Motor neuron (in vitro differentiated cells): Measurements from ENCODE around the gene SGMS2. TPM values are rescaled to one million over a fixed set of nuclear protein-coding genes. Genes with fewer than 3 reads are reported as not detected.
A peak's percentile ranks its signal among the peaks of the same experiment; 100 is the strongest.

Source experiments
- ATAC-seq, 8 experiments: fragments of 200-7000 bp; cut with Tn5 transposase; replicated peaks in 6 of 8; 2 replicates each; pipeline ENCODE4 v1.8.0; 2021; ENCODE audit warnings: mild to moderate bottlenecking in 8 of 8, moderate library complexity in 8 of 8
- H3K27ac ChIP-seq, 2 donors: fragments of 250-450 bp; sonication (Bioruptor Pico); 2 replicates each; pipeline ENCODE4 v1.9.0; 2021; ENCODE audit warnings: antibody characterized with exemption in 2 of 2, mild to moderate bottlenecking in 2 of 2, moderate library complexity in 1 of 2
- H3K4me1 ChIP-seq, 2 donors: fragments of 250-450 bp; sonication (Bioruptor Pico); replicated peaks in 1 of 2; 2 replicates each; pipeline ENCODE4 v1.6.1; 2021; ENCODE audit warnings: antibody characterized with exemption in 2 of 2, mild to moderate bottlenecking in 2 of 2, moderate library complexity in 1 of 2
- H3K4me3 ChIP-seq, 5 donors: fragments of 250-450 bp; sonication (Bioruptor Pico); 2 replicates each; pipeline ENCODE4 v1.9.0; 2021; ENCODE audit warnings: antibody characterized with exemption in 5 of 5, mild to moderate bottlenecking in 5 of 5, moderate library complexity in 4 of 5
- WGBS, 10 experiments: fragments of 450-650 bp; shearing (Covaris generic); methylation state at CpG; one replicate each; pipeline ENCODE4 v1.0.0; 2022; 5-methylcytosine and 5-hydroxymethylcytosine counted together
- in situ Hi-C, 9 experiments: fragments of 400-800 bp; cut with MboI; loops; one replicate each; pipeline ENCODE4 v1.15.0; 2021; ENCODE audit warnings: low sequenced_read_pairs in 9 of 9, low pct_unique_long_range_greater_than_20kb in 2 of 9; ENCODE audit not compliant: unreplicated experiment in 9 of 9
- total RNA-seq, 8 experiments: library from RNA; unstranded; fragments of 300-600 nt; gene quantifications; 2 replicates each; pipeline versions ENCODE4 v1.2.3 to v1.2.4, GENCODE V29; 2022

SGMS2 gene
- total RNA-seq, result 10 to 100 TPM in 3 of 8 experiments, 1 to 10 TPM in 2, under 1 TPM in 3; 0.38 to 34.1 (median 2.4) TPM

DNA sequence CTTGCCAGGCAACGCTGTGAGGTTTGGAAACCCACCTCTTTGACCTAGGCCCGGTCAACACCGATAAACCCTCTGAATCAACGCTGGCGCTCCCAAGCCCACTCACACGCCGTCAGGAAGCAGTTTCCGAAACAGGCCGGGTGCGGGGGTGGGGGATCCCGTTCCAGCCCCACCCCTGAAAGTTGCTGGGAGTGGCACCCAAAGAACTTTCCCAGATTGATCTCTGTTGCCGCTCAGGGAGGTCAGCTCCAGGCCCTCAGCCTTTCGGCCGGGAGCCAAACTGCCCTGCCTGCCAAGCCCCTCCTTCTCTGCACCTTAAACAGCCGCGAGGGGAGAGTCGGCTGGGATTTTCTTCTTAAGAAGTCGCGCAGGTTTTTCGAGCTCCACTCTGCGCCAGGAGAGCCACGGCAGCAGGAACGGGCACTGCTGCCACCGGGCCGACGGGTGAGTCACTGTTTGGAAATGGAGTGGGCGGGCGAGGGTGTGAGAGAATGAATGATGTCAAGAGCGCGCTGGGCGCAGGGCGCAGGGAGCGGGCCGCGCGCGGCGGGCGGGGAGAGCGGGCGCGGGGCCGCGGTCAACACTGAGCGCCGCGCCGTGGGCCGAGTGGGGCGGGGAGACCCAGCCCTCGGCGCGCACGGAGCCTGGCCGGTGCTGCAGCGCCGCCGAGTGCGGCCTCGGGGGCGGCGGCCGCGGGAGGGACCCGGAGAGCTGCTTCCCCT, at the start of gene SGMS2:
SGMS2 (plus strand) TSS at position 583 of the 722 bp plus-strand sequence. CDS start 70,622 bp downstream, outside the sequence.
- in situ Hi-C loops, result no loop called here
- Histone ChIP-seq H3K4me3 (peak within 1 kb of the TSS; percentile 48 to 78 (median 54)), H3K4me1 (no peaks in the 10 kb centered on the region), H3K27ac (no peak within 1 kb of the TSS)
- peak; percentile 88 to 94 (median 92) for ATAC-seq
- WGBS, 10 experiments, result 0 to 3% (median 0%) methylated on average over 1 to 13 of the region's 65 CpGs; no CpG with 5 or more reads in 5 of the 10 experiments

DNA sequence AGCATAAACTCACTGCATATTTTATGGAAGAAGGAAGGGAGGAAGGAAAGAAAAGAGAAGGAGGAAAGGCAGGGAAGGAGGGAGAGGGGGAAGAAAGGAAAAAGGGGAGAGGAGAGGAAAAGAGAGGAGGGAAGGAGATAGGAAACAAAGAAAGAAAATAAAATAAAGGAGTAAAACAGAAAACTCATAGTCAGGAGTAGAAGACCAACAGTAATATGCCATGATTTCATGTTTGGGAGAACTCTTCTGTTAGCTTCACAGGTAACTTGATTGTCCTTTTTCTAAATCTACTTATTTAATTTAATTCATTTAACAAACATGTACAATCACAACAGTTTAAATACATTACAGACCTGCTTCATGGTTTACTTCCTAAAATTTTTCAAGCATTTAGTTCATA, 46.8 kb upstream of the SGMS2 start:
- no peak overlapping the region for H3K4me3 ChIP-seq
- no peaks in the 10 kb centered on the region for H3K4me1 ChIP-seq
- ATAC-seq, result no peak
- H3K27ac ChIP-seq, result no peak overlapping the region
- in situ Hi-C loops, result no loop called here

DNA sequence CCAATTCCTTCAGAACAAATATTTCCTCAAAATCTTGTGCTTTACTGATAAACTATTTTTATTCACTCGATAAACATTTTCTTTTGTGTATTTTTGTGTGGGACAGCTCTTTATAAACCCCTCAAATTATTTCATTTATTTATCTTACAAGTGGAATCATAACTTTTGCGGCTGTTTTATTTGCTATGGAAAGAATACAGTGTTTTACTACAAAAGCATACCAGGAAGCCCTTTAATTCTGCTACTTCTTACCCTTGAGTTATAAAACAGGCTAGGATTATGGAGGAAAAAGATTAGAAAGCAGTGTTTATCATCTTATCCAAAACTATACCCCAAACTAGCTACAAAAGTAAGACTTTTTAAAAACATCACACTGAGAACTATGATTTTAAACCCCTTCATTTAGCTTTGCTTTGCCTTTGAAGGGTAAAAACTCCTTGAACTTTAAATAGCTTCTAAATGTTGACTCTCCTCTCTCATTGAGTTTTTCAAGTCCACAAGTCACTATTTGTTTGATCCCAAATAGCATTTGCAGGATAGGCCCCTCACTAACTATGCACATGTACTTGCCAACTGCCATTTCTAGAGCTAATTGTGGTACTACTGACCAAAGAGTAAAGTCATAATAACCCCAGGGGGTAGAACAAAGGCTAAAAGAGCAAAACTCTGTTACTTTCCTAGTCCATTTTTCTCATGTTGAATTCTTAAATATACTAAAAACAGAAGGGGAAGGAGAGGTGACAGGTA, 45.8 kb upstream of the SGMS2 start:
- peak in 1 of 8 experiments; percentile 20 for ATAC-seq
- Histone ChIP-seq H3K4me3 (no peak overlapping the region), H3K4me1 (no peaks in the 10 kb centered on the region), H3K27ac (no peak overlapping the region)
- in situ Hi-C loops, result no loop called here
- 40 to 88% (median 65%) methylated on average over 1 to 2 of the region's 2 CpGs for WGBS, 10 experiments

DNA sequence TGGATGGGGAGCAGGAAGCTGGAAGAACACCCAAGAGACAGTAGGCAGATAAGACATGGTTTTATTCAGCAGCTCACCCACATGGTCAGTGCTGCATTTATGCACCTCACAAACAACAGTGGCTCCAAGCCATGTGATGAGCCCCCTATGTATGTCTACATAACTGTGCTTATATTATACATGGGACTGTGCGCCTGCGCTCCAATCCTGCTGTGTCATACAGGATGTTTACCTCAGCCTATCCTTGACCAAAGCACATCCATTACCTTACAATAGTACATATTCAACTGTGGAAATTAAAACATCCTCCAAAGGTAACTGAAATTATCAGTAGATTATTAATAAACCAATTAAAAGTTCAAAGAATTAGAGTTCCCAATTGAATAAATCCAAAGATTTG, 44.1 kb upstream of the SGMS2 start:
- ATAC-seq, result no peak
- H3K4me1 ChIP-seq, result no peaks in the 10 kb centered on the region
- WGBS, 10 experiments, result 47 to 100% (median 92%) methylated on average over 2 of the region's 2 CpGs; no CpG with 5 or more reads in 3 of the 10 experiments
- H3K4me3 ChIP-seq, result no peak overlapping the region
- H3K27ac ChIP-seq, result no peak overlapping the region
- in situ Hi-C loops, result no loop called here

DNA sequence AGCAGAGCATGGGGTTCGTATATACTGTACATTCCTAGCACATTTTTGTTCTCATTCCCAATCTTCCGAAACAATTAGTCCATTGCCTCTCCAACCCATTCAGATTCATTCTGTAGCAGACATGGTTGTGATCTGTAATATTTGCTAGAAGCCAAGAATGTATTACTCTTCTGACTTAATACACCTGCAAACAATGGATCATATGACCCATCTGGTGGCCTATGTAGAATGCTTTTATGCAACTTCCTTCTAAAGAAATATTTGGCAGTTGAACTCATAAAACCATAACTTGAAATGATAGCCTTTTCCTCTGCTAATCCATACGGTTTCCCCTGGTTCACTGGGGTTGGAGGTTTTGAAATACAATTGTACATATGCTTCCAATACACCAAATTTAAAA, 32.8 kb upstream of the SGMS2 start:
- Histone ChIP-seq H3K27ac (no peak overlapping the region), H3K4me1 (no peaks in the 10 kb centered on the region), H3K4me3 (no peak overlapping the region)
- WGBS, 10 experiments, result 50 to 100% (median 66%) methylated on average over 1 to 3 of the region's 3 CpGs
- no peak for ATAC-seq
- in situ Hi-C loops, result no loop called here

DNA sequence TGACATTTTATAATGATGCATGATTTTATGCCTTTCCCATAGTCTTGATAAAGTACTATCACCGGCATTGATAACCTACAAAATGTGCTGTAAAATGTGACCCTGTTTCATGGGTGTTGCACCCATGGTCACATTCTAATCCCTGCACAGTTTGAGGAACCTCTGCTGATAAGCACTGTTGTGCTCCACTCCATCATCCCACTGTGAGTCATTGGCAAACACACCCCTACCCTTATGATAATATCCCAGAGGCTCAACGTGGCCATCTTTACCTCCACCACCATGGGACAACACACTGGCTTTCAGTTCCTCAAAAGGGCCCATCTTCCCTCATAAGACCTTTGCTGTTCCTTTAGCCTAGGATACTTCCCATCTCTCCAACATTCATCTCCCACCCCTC, 32.0 kb upstream of the SGMS2 start:
- no peaks in the 10 kb centered on the region for H3K4me1 ChIP-seq
- in situ Hi-C loops, result no loop called here
- no peak for ATAC-seq
- WGBS, 10 experiments, result 20 to 100% (median 75%) methylated on average over 1 to 2 of the region's 2 CpGs; no CpG with 5 or more reads in 2 of the 10 experiments
- H3K4me3 ChIP-seq, result no peak overlapping the region
- no peak overlapping the region for H3K27ac ChIP-seq

DNA sequence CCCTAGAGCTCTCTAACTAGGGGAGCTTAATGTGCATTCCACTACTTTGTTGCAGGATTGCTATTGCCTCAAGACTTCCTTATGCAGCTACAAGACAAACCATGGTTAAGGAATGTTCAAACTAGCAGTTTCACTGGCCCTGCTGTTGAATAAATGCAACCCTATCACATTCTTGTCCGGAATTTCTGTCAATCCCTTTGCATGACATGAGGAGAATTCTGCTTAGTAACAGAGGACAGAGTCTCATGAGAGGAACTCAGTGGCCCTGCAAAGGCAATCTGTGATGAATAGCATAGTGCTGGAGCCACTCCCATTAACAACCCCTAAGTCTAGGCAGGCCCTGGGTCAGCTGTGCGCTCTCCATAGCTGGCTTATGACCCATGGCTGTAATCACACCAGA, 30.7 kb upstream of the SGMS2 start:
- Histone ChIP-seq H3K4me1 (no peaks in the 10 kb centered on the region), H3K27ac (no peak overlapping the region), H3K4me3 (no peak overlapping the region)
- WGBS, 10 experiments, result 20 to 100% (median 77%) methylated on average over 1 to 2 of the region's 2 CpGs; no CpG with 5 or more reads in 4 of the 10 experiments
- in situ Hi-C loops, result no loop called here
- ATAC-seq, result peak in 5 of 8 experiments; percentile 59 to 98 (median 93)

DNA sequence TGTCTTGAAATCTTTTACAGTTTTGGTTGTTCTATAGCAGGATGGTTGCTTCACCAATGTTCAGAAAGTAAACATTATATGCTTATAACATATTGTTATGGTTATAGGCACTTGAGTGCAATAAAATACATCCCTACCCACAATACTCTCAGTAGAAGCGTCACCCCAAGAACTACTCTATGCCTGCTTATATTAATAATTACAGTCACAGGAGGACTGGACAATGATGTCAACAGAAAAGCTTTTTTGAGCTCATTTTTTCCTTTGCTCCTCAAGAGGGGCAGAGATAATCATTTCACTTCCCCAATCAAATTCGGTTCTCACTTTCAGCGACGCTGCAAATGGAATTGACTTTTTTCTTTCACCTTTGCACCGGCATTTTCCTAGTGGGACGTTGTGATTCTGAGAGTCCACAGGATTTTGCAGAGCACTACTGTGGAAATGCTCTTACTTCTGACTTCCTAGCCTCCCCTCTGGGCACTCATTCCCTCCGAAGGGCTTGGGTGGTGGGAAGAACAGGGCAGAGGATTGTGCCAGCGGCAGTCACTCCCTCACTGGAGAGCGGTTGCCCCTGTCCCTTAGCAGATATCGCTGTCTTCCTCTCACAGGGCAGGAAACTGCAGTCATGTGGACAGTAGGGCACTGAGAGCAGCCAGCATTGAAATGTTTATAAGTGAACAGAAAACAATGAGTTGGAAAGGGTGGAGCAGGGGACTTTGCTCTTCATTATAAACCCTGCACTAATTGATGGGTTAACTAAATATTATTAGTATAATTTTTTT, 24.9 kb upstream of the SGMS2 start:
- Histone ChIP-seq H3K4me3 (no peak overlapping the region), H3K4me1 (no peaks in the 10 kb centered on the region), H3K27ac (no peak overlapping the region)
- 47 to 94% (median 88%) methylated on average over 4 to 10 of the region's 10 CpGs; no CpG with 5 or more reads in 2 of the 10 experiments for WGBS, 10 experiments
- in situ Hi-C loops, result no loop called here
- ATAC-seq, result no peak

DNA sequence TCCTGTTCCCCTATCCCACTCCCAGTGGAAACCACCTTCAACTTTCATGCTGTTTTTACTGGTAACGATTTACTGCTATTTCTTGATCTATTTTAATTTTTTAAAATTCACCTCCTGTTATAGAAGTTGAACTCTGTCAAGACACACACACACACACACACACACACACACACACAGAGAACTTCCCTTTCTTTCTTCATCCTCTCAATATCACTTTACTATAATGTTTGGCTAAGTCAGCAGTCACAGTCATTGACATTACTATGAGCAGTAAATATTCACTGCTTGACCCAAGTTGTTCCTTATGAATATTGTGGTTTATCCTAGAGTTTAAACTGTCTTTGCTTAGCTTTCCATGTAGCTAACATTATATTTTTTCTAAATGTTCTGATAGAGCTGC, 24.0 kb upstream of the SGMS2 start:
- 40 to 100% (median 94%) methylated on average over 1 of the region's 1 CpG for WGBS, 10 experiments

DNA sequence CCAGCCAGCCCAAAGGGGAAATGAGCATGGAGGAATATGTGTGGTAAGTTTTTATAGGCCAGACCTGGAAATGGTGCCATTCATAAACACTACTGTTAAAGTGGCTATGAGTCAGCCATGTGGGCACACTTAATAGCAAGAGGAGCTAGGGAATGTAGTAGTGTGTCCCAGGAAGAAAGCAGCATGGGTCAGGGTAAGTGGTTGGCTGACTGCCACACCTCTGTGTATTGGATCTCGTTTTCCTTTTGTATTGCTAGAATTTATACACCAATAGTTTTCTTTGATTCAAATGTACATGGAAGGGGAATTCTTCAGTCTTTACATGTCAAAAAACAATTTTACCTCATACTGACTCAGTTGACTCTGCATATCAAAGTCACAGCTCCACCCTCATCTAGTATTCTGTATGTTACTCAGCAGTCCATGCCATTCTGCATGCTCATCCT, 22.9 kb upstream of the SGMS2 start:
- Histone ChIP-seq H3K4me3 (no peak overlapping the region), H3K27ac (no peak overlapping the region), H3K4me1 (no peaks in the 10 kb centered on the region)
- ATAC-seq, result peak in 5 of 8 experiments; percentile 35 to 94 (median 46)
- whole genome bisulfite sequencing, 10 experiments, result 0 to 86% (median 17%) methylated on average over 1 of the region's 1 CpG; no CpG with 5 or more reads in 7 of the 10 experiments
- in situ Hi-C loops, result no loop called here

More for the DNA sequence above, 24.0 kb upstream of the SGMS2 start:
- no peak overlapping the region for H3K27ac ChIP-seq
- in situ Hi-C loops, result no loop called here
- ATAC-seq, result no peak
- H3K4me3 ChIP-seq, result no peak overlapping the region
- no peaks in the 10 kb centered on the region for H3K4me1 ChIP-seq

DNA sequence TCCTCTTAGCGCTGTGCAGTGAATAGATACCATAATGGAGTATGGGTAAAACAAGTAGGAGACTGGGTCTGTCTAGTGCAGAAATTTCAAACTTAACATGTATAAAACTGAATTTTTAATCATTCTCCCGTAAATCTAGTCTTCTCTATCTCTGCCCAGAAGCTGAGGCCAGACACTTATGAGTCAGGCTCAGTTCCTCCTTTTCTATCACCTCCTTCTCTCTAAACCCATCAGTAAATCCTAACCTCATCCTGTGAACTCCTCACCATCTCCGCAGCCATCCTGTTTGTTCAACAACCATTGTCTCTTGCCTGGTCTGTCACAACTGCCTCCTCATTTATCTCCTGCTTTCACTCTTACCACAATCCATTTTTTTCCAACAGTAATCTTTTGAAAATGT, 19.8 kb upstream of the SGMS2 start:
- in situ Hi-C loops, result no loop called here
- ATAC-seq, result no peak
- 79 to 100% (median 86%) methylated on average over 1 to 3 of the region's 3 CpGs; no CpG with 5 or more reads in 2 of the 10 experiments for WGBS, 10 experiments
- Histone ChIP-seq H3K4me3 (no peak overlapping the region), H3K27ac (no peak overlapping the region), H3K4me1 (no peaks in the 10 kb centered on the region)

DNA sequence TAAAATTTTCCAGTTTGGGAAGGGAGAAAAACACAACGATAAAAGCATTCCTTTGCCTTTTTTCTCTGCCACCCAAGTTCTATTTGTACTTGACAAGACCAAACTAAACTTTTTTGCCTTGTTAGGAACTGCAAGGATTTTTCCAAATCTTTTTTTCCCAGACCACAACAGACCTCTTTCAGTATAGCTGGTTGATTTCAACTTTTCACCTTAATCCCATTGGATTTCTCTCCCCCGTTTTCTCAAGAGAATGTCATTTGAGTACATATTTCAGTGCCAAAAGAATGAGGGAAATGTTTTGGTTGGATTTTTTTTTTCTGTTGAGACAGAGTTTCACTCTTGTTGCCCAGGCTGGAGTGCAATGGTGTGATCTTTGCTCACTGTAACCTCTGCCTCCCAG, 18.5 kb upstream of the SGMS2 start:
- H3K27ac ChIP-seq, result no peak overlapping the region
- H3K4me1 ChIP-seq, result no peaks in the 10 kb centered on the region
- H3K4me3 ChIP-seq, result no peak overlapping the region
- in situ Hi-C loops, result no loop called here
- WGBS, 10 experiments, result 21 to 100% (median 78%) methylated on average over 1 to 2 of the region's 2 CpGs; no CpG with 5 or more reads in 1 of the 10 experiments
- no peak for ATAC-seq

DNA sequence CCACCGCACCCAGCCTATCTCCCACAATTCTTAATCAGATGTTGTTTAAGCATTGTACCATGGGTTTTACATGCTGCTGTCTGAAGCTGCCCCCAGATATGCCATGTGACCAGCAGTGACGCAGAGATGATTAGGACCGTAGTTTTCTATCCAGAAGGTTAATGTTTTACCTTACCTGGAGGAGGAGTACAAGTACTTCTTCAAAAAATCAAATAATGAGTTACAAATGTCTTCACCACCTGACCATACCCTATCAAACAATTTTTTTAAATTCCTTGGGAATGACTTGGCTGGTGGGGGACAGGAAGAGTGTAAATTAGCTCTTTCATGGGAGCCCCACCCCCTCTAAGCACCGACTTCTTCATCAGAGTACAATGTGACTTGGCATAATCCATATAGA, 16.2 kb upstream of the SGMS2 start:
- WGBS, 10 experiments, result 63 to 100% (median 93%) methylated on average over 1 to 4 of the region's 4 CpGs; no CpG with 5 or more reads in 1 of the 10 experiments
- in situ Hi-C loops, result no loop called here
- Histone ChIP-seq H3K4me3 (no peak overlapping the region), H3K4me1 (no peaks in the 10 kb centered on the region), H3K27ac (no peak overlapping the region)
- ATAC-seq, result no peak
